NOMO-1 treated with DMSO at 0.1 percent for 48 hours (cell line): ENCODE measurements around the gene MOB3A.
A peak's percentile ranks its signal among the peaks of the same experiment; 100 is the strongest.
"Not testable (repeated sequence)": the region's sequence is repeated elsewhere in the genome, so short reads cannot be mapped to it uniquely, and the experiment has no call there.

Experiments
- DNase-seq: peaks from one replicate; lab custom pipeline; 2025; ENCODE audit not compliant: unreplicated experiment; lab: John Stamatoyannopoulos, UW

Gene MOB3A

DNA sequence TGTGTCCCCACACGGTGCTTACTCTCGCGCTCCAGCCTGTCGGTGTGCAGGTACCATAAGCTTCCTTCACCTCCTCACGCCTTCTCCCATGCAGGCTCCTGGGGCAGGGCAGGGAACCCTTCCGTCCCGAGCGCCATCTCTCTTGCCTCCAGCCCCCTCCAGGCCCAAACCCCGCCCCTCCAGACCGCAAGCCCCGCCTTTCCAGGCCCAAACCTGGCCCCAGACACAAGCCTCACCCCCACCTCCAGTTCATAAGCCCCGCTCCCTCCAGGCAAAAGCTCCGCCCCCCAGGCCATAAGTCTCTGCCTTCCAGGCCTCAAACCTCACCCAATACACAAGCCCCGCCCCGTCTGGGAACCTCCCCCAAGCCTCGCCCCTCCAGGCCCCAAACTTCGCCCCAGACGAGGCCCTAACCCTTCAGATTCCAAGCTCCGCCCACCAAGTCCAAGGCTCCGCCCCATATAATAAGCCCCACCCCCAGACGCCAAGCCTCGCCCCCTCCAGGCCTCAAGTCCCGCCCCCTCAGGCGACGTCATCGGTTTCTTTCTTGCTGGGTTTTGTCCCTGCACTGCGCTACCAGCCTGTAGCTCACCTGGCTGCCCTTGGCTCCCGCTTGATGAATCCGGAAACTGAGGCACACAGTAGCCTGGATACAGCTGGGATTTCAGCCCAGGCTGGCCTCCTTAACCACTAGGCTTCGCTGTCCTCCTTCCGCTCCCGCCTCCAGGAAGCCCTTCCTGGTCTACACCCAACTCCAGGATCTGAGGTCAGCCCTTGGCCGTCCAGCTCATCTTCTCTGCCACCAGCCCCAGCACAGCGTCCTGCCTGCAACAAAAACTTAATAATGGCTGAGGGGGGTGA, 61.2 kb downstream of the MOB3A start:
- no peak for DNase-seq

DNA sequence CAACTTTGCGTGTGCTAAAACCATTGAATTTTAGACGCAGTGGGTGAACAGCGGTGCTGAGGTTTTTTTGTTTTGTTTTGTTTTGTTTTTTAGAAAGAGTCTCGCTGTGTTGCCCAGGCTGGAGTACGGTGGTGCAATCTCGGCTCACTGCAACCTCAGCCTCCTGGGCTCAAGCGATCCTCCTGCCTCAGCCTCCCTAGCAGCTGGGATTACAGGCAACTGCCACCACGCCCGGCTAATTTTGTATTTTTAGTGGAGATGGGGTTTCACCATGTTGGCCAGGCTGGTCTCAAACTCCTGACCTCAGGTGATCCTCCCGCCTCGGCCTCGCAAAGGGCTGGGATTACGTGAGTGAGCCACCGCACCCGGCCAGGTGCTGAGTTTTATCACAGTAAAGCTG, 61.9 kb downstream of the MOB3A start:
- DNase-seq: not testable (repeated sequence)

DNA sequence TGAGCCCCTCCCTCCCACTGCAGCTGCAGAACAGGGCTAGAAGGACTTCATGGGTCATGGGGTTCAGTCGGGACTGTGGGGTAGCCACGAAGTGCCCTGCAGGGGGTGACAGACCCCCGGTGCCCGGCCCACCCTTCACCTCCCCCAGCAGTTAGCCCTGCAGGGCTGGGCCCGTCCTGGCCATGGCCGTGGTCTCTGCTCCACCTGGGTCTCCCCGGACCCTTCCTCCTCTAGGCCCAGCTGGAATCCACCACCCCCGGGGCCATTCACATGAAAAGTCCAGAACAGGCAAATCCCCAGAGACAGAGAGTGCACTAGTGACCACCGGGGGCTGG, 62.3 kb downstream of the MOB3A start:
- no peak for DNase-seq

DNA sequence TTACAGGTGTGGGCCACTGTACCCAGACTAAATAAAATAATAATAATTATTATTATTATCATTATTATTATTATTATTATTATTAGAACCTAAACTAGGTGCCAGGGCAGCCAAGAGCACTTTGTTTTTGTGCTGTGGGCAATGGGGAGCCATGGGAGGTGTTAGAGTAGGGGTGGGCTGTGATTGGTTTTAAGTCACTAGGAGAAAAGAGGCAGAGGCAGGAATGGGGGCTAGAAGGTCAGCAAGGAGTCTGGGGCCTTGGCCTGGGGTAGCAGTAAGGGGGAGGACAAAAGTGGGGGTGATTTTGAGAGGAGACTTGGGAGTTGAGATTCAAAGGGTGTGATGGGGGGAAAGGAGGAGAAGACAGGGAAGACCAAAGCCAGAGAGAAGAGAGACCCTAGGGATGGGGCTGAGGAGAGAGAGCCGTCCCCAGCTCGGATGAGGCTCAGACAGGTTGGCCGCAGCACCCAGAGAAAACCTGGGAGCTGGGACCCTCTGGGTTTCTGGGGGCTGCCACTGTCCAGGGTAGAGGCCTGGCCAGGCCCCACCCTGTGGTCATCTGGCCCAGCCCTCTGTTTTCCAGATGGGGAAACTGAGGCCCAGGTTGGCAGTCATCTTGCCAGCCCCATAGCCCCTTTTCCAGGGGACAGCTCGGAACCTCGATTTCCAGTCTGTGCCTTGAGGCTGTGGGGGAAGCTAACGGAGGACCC, 62.9 kb downstream of the MOB3A start:
- DNase-seq: no peak

DNA sequence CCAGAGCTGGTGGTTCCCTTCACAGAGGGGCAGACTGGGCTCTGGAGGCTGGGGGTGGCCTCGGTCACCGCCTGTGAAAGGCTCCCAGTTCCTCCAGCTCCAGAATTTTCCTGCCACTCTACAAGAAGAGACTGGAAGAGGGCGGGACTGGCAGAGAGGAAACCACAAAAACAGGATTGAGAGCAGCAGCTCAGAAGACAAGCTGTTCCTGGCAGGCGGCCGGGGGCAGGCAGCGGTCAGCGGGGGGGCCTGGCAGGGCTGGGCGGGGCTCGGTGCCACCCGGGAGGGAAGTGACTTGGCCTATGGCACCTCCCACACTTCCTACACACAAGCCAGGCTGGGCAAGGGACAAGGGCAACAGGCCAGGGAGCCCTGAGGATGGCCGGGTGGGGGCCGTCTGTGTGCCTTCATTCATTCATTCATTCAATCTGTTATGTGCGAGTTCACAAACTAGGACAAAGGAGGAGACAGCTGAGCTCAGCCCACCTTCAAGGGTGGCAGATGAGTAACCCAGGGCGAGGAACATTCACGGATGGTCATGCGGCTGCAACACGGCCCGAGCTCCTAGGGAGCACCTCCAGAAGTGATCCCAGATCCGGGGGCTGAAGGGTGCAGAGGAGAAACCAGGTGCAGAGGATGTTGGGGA, 63.7 kb downstream of the MOB3A start:
- peak; percentile 59 for DNase-seq

GRCh38 chr19:2027361-2027760, 68.8 kb downstream of the MOB3A start:
- DNase-seq: peak; percentile 33

DNA sequence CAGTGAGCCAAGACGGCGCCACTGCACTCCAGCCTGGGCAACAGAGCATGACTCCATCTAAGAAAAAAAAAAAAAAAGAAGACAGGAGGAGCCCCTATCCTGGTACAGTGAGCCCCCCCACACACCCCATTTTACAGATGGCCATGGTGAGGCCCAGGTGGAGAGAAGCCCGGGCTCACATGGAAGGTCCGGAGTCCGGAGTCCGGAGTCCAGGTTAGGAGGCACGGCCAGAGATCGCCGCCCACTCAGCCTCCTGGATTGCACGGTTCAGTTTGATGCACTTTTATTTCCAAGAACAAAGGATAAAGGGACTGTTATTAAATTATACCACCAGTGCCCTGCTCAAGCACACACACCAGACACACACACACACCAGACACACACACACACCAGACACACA, 69.4 kb downstream of the MOB3A start:
- DNase-seq: no peak

DNA sequence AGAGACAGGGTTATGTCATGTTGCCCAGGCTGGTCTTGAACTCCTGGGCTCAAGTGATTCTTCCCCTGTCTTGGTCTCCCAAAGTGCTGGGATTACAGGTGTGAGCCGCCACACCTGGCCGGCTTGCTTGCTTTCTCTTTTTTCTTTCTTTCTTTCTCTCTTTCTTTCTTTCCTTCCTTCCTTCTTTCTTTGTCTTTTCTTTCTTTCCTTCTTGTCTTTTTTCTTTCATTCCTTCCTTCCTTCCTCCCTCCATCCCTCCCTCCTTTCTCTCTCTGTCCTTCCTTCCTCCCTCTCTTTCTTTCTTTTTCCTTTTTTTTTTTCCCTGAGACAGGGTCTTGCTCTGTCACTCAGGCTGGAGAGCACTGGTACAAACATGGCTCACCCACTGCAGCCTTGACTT, 73.8 kb downstream of the MOB3A start:
- DNase-seq: no peak

DNA sequence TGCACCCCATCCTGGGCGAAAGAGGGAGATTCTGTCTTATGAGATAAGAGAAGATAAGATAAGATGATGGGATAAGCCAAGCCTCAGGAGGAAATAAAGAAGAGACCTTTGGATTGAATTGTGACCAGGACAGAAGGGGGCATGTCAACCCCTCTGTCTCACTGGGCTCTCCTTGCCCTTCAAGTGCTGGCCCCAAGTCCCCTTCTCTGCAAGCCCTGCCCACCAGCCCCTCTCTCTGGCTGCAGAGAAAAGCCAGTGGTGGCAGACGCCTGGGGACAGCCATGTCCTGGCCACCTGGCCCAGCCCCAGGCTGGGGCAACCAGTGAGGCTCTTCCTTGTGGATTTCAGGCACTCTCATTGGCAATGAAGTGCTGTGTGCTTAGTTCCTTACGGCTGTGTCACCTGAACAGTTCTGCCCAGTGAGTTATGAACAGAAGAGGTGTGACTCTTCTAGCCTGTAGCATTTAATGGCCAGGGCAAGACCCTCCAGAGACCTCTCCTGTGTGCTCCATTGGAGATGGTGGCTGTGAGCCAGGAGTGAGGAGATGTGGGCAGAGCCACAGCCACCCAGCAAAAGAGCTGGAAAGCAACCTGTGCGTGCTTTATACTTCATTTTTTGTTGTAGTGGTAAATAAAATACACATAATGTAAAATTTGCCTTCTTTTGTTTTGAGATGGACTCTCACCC, 74.5 kb downstream of the MOB3A start:
- no peak for DNase-seq
